ENCODE results near the gene ELOF1.

The ELOF1 gene

DNA sequence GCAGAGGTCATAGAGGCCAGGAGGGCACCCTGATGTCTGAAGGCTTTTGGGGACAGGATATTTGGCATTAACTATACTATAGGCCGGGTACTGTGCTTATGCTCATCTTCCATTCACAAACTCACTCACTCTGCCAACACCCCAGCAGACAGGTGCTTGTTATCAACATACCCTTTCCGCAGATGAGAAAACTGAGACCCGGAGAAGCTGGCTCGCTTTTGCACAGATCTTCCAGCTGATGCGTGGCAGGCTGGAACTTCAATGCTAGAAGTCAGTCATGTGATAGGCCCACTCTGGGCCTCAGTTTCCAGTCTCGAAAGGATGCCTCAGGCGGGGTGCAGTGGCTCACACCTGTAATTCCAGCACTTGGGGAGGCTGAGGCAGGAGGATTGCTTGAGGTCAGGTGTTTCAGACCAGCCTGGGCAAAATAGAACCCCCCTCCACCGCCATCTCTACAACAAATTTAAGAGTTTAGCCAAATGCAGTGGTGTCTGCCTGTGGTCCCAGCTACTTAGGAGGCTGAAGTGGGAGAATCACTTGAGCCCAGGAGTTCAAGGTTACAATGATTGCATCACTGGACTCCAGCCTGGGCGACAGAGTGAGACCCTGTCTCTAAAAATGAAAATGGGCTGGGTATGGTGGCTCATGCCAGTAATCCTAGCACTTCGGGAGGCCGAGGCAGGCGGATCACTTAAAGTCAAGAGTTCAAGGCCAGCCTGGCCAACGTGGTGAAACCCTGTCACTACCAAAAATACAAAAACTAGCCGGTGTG is 10.9 kb downstream of the ELOF1 start:
- no peak for TF ChIP-seq CTCF (IDR thresholded peaks at IDR 0.05; ENCODE audit: control insufficient read depth, insufficient read depth, low read depth, low read length, missing control alignments)
- no peak for DNase-seq (ENCODE audit: low read depth)
- H3K4me3 ChIP-seq (ENCODE audit: control insufficient read depth, low read depth, low read length) = no peak overlapping the region

- no peak for DNase-seq (ENCODE audit: low read depth)
- no peak for TF ChIP-seq CTCF (IDR thresholded peaks at IDR 0.05; ENCODE audit: control insufficient read depth, insufficient read depth, low read depth, low read length, missing control alignments)
- H3K4me3 ChIP-seq (ENCODE audit: control insufficient read depth, low read depth, low read length) = no peak overlapping the region
Observed at GRCh38 chr19:11541238-11541637, 17.8 kb downstream of the ELOF1 start.

GRCh38 chr19:11540645-11541044 is 18.4 kb downstream of the ELOF1 start:
- DNase-seq (ENCODE audit: low read depth) = no peak
- TF ChIP-seq CTCF (IDR thresholded peaks at IDR 0.05; ENCODE audit: control insufficient read depth, insufficient read depth, low read depth, low read length, missing control alignments) = no peak
- no peak overlapping the region for H3K4me3 ChIP-seq (ENCODE audit: control insufficient read depth, low read depth, low read length)

DNA sequence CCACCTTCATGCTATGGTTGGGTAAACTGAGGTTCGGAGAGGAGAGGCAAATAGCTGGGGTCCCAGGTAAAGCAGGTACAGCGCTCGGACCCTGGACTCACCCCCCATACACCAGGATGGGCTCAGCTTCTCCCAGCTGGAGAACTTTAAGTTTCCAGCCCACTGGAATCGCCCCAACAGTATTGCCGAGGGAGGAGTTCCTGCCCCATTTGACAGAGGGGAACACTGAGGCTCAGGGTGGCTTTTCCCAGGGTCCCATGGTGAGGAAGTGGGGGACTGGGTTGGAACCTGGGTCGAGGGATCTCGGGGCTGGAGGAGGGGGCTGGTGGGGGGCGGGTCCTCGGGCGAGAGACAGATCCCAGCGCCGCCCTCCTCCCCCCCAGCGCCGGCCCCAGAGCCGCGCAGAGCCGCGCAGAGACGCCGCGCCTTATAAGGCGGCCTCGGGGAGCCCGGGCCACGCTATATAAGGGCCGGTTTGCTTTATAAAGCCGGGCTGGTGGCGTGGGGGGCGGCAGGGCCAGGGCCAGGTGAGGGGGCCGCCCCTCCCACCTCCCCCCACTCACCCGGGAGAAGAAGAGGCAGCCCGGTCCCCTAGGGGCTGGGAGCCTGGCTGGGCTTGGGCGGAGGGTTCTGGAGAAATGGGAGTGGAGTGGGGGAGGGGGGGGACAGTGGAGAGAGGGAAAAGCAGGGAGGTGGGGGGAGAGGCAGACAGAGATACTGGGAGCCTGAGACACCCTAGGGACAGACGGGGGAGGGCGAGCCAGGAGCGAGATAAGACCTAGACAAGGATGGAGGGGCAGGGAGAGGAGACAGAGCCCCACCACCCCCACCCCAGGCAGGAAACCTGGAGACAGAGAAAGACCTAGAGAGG is 19.3 kb downstream of the ELOF1 start:
- no peak for DNase-seq (ENCODE audit: low read depth)
- TF ChIP-seq CTCF (IDR thresholded peaks at IDR 0.05; ENCODE audit: control insufficient read depth, insufficient read depth, low read depth, low read length, missing control alignments) = no peak
- peak overlapping the region; percentile 22 for H3K4me3 ChIP-seq (ENCODE audit: control insufficient read depth, low read depth, low read length)

GRCh38 chr19:11538232-11539036 is 20.6 kb downstream of the ELOF1 start, which contains the start of gene CNN1:
CNN1 (plus strand) TSS chr19:11538851; CDS start chr19:11538928, 77 bp downstream.
- no peak for TF ChIP-seq CTCF (IDR thresholded peaks at IDR 0.05; ENCODE audit: control insufficient read depth, insufficient read depth, low read depth, low read length, missing control alignments)
- H3K4me3 ChIP-seq (ENCODE audit: control insufficient read depth, low read depth, low read length) = no peak within 1 kb of the TSS; the same call in 1 of the 2 replicates
- no peak for DNase-seq (ENCODE audit: low read depth)

Data from AG09309 (cell line).